Esophagus (tissue), 2 donors: Measurements from ENCODE around the gene TMEM11. TPM values are rescaled to one million over a fixed set of nuclear protein-coding genes. Genes with fewer than 3 reads are reported as not detected.

Source experiments
- H3K27ac ChIP-seq, 2 donors: one replicate each; pipeline ENCODE4 v1.5.1; 2013; ENCODE audit warnings: low read depth in 2 of 2, mild to moderate bottlenecking in 2 of 2, inconsistent platforms in 1 of 2, low read length in 1 of 2, moderate library complexity in 1 of 2
- H3K27me3 ChIP-seq, 2 donors: one replicate each; pipeline ENCODE4 v1.6.1; 2013; ENCODE audit warnings: low read length in 2 of 2, control low read depth in 1 of 2, mild to moderate bottlenecking in 1 of 2; ENCODE audit not compliant: insufficient read depth in 2 of 2, control insufficient read depth in 1 of 2
- H3K36me3 ChIP-seq, 2 donors: one replicate each; pipeline ENCODE4 v1.6.1; 2013; ENCODE audit warnings: low read length in 1 of 2; ENCODE audit not compliant: control insufficient read depth in 2 of 2, insufficient read depth in 2 of 2
- H3K4me1 ChIP-seq, 2 donors: one replicate each; pipeline ENCODE4 v1.6.1; 2013; ENCODE audit warnings: low read length in 1 of 2; ENCODE audit not compliant: control insufficient read depth in 2 of 2, insufficient read depth in 2 of 2
- H3K4me3 ChIP-seq, 2 donors: one replicate each; pipeline ENCODE4 v1.5.1; 2013; ENCODE audit warnings: low read length in 2 of 2, mild to moderate bottlenecking in 2 of 2, low read depth in 1 of 2, moderate library complexity in 1 of 2
- H3K9me3 ChIP-seq, 2 donors: one replicate each; pipeline ENCODE4 v1.6.1; 2013; ENCODE audit warnings: mild to moderate bottlenecking in 2 of 2, low read depth in 1 of 2, low read length in 1 of 2, moderate library complexity in 1 of 2; ENCODE audit not compliant: control insufficient read depth in 2 of 2, insufficient read depth in 1 of 2
- WGBS, 2 donors: extraction: QIAGEN DNeasy Blood & Tissue Kit; methylation state at CpG; one replicate each; pipeline ENCODE4 v1.1.7; 2013; 5-methylcytosine and 5-hydroxymethylcytosine counted together
- polyA plus RNA-seq, 2 donors: library from polyadenylated mRNA; stranded (reverse); fragments of 200-250 nt; gene quantifications; one replicate each; pipeline ENCODE4 v1.2.3, GENCODE V29; 2013
- donor health status: healthy with polysubstance abuse.
- donor health status: Bipolar disorder and iron deficiency.

TMEM11 gene
- polyA plus RNA-seq, 2 donors, result 28.0 TPM

- Histone ChIP-seq H3K4me1 (peaks cover 6 to 11% of the 10 kb centered on the region in 2 donors), H3K36me3 (peaks cover 0 to 8% of the 10 kb centered on the region in 2 donors), H3K9me3 (no peaks in the 10 kb centered on the region), H3K4me3 (no peak overlapping the region), H3K27me3 (no peaks in the 10 kb centered on the region), H3K27ac (no peak overlapping the region)
- 55 to 70% methylated on average over 2 of the region's 2 CpGs for WGBS, 2 donors
These were observed 22.3 kb downstream of the TMEM11 start for GRCh38 chr17:21191698-21192097.

- H3K27me3 ChIP-seq, result no peaks in the 10 kb centered on the region
- no peaks in the 10 kb centered on the region for H3K9me3 ChIP-seq
- peaks cover 2 to 3% of the 10 kb centered on the region in 2 donors for H3K4me1 ChIP-seq
- WGBS, 2 donors, result 94% methylated on average over 6 of the region's 6 CpGs
- H3K36me3 ChIP-seq, result peaks cover 1 to 3% of the 10 kb centered on the region in 2 donors
- no peak overlapping the region for H3K4me3 ChIP-seq
- H3K27ac ChIP-seq, result no peak overlapping the region
These were observed 23.9 kb downstream of the TMEM11 start for GRCh38 chr17:21190078-21190477.

- H3K4me1 ChIP-seq, result peaks cover 2 to 3% of the 10 kb centered on the region in 2 donors
- H3K36me3 ChIP-seq, result peaks cover 3 to 5% of the 10 kb centered on the region in 2 donors
- 92 to 95% methylated on average over 4 of the region's 4 CpGs for WGBS, 2 donors
- H3K27me3 ChIP-seq, result no peaks in the 10 kb centered on the region
- no peak overlapping the region for H3K27ac ChIP-seq
- H3K4me3 ChIP-seq, result no peak overlapping the region
- H3K9me3 ChIP-seq, result no peaks in the 10 kb centered on the region
These were observed 24.6 kb downstream of the TMEM11 start for GRCh38 chr17:21189361-21189760.

GRCh38 chr17:21186399-21187187 is 27.4 kb downstream of the TMEM11 start:
- peak overlapping the region; percentile 16 to 22 for H3K27ac ChIP-seq
- H3K9me3 ChIP-seq, result no peaks in the 10 kb centered on the region
- H3K27me3 ChIP-seq, result no peaks in the 10 kb centered on the region
- WGBS, 2 donors, result 83 to 84% methylated on average over 6 of the region's 6 CpGs
- no peak overlapping the region for H3K4me3 ChIP-seq
- peaks cover 0 to 2% of the 10 kb centered on the region in 2 donors for H3K4me1 ChIP-seq
- peaks cover 3 to 10% of the 10 kb centered on the region in 2 donors for H3K36me3 ChIP-seq

- 94 to 97% methylated on average over 1 of the region's 1 CpG for WGBS, 2 donors
- Histone ChIP-seq H3K27ac (no peak overlapping the region), H3K4me1 (peaks cover 0 to 2% of the 10 kb centered on the region in 2 donors), H3K27me3 (no peaks in the 10 kb centered on the region), H3K9me3 (no peaks in the 10 kb centered on the region), H3K36me3 (peaks cover 3 to 10% of the 10 kb centered on the region in 2 donors), H3K4me3 (no peak overlapping the region)
These were observed 28.9 kb downstream of the TMEM11 start for GRCh38 chr17:21185061-21185460.

- H3K36me3 ChIP-seq, result peaks cover 3 to 10% of the 10 kb centered on the region in 2 donors
These were observed 29.4 kb downstream of the TMEM11 start for GRCh38 chr17:21184570-21184969.

GRCh38 chr17:21183468-21183867 is 30.5 kb downstream of the TMEM11 start:
- Histone ChIP-seq H3K36me3 (peaks cover 0 to 10% of the 10 kb centered on the region in 2 donors), H3K27me3 (no peaks in the 10 kb centered on the region), H3K27ac (no peak overlapping the region), H3K4me3 (no peak overlapping the region), H3K4me1 (peaks cover 0 to 2% of the 10 kb centered on the region in 2 donors), H3K9me3 (no peaks in the 10 kb centered on the region)
- 73 to 74% methylated on average over 5 of the region's 5 CpGs for WGBS, 2 donors

More at GRCh38 chr17:21184570-21184969, 29.4 kb downstream of the TMEM11 start:
- Histone ChIP-seq H3K27me3 (no peaks in the 10 kb centered on the region), H3K9me3 (no peaks in the 10 kb centered on the region), H3K4me1 (peaks cover 0 to 2% of the 10 kb centered on the region in 2 donors), H3K27ac (no peak overlapping the region), H3K4me3 (no peak overlapping the region)
- 91 to 95% methylated on average over 3 of the region's 3 CpGs for WGBS, 2 donors

- no peak overlapping the region for H3K27ac ChIP-seq
- no peaks in the 10 kb centered on the region for H3K4me1 ChIP-seq
- H3K4me3 ChIP-seq, result no peak overlapping the region
- H3K36me3 ChIP-seq, result peaks cover 4 to 6% of the 10 kb centered on the region in 2 donors
- 93 to 95% methylated on average over 13 of the region's 13 CpGs for WGBS, 2 donors
- no peaks in the 10 kb centered on the region for H3K27me3 ChIP-seq
- no peaks in the 10 kb centered on the region for H3K9me3 ChIP-seq
These were observed 35.9 kb downstream of the TMEM11 start for GRCh38 chr17:21177854-21178600.

- H3K4me1 ChIP-seq, result no peaks in the 10 kb centered on the region
- WGBS, 2 donors, result 94 to 95% methylated on average over 8 of the region's 8 CpGs
- H3K9me3 ChIP-seq, result no peaks in the 10 kb centered on the region
- no peak overlapping the region for H3K4me3 ChIP-seq
- H3K36me3 ChIP-seq, result peaks cover 4 to 7% of the 10 kb centered on the region in 2 donors
- no peak overlapping the region for H3K27ac ChIP-seq
- no peaks in the 10 kb centered on the region for H3K27me3 ChIP-seq
These were observed 36.6 kb downstream of the TMEM11 start for GRCh38 chr17:21177401-21177800.
